HL-60 (cell line): ENCODE results near the gene TP53AIP1.

ENCODE experiments used
- DNase-seq, 2 experiments: peaks; one replicate each; pipeline ENCODE4 v3.0.0-alpha.2; 2010 to 2020; ENCODE audit warnings: low read depth in 1 of 2, low spot score in 1 of 2
- H3K27ac ChIP-seq: fragments of 250-450 bp; sonication (Bioruptor Pico); replicated peaks from 2 replicates; pipeline ENCODE4 v1.5.1; 2020; ENCODE audit warnings: mild to moderate bottlenecking, moderate library complexity
- H3K27me3 ChIP-seq: fragments of 250-450 bp; sonication (Bioruptor Pico); 2 replicates; pipeline ENCODE4 v1.5.1; 2021; ENCODE audit warnings: mild to moderate bottlenecking, moderate library complexity; ENCODE audit not compliant: insufficient read depth, poor library complexity, severe bottlenecking
- H3K4me3 ChIP-seq: replicated peaks from 2 replicates; pipeline ENCODE4 v1.5.1; 2011; ENCODE audit warnings: mild to moderate bottlenecking, control low read depth, low read length; ENCODE audit not compliant: insufficient read depth
- GABPA ChIP-seq: IDR thresholded peaks from 2 replicates; pipeline ENCODE4 v1.6.1; 2012; ENCODE audit warnings: low read depth
- POLR2AphosphoS5 ChIP-seq: IDR thresholded peaks from 2 replicates; pipeline ENCODE4 v1.6.1; 2012; ENCODE audit warnings: low read depth
- SPI1 ChIP-seq: IDR thresholded peaks from 2 replicates; pipeline ENCODE4 v1.6.1; 2012; ENCODE audit warnings: low read depth, mild to moderate bottlenecking, borderline replicate concordance
- TF ChIP-seq, protein P1 (sequence below): IDR thresholded peaks from one replicate; pipeline ENCODE4 v1.5.1; 2011; ENCODE audit warnings: low read length, control low read depth, inconsistent platforms; ENCODE audit not compliant: insufficient read depth
- TF ChIP-seq, protein P2 (sequence below): IDR thresholded peaks from 2 replicates; pipeline ENCODE4 v1.6.1; 2012; ENCODE audit warnings: low read depth; ENCODE audit not compliant: insufficient replicate concordance

TP53AIP1 gene

DNA sequence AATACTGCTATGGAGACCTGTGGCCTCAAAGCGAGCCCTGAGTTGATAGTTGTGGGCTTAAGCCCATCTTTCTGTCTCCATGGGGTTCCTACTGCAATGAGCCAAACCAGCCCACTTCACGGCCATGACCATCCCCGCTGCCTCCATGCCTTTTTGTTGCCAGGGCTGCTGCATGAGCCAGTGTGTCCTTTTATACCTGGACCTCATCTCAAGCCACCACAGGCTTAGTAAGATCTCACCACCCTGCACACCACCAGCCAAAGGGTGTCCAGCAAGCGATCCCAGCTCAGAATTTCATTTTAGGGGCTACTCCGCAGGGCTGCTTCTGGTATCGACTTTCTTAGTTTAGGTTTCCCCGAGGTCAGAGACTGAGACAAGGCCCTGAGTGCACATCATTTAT lies 8.3 kb downstream of the TP53AIP1 start:
- H3K27ac ChIP-seq = no peak overlapping the region

DNA sequence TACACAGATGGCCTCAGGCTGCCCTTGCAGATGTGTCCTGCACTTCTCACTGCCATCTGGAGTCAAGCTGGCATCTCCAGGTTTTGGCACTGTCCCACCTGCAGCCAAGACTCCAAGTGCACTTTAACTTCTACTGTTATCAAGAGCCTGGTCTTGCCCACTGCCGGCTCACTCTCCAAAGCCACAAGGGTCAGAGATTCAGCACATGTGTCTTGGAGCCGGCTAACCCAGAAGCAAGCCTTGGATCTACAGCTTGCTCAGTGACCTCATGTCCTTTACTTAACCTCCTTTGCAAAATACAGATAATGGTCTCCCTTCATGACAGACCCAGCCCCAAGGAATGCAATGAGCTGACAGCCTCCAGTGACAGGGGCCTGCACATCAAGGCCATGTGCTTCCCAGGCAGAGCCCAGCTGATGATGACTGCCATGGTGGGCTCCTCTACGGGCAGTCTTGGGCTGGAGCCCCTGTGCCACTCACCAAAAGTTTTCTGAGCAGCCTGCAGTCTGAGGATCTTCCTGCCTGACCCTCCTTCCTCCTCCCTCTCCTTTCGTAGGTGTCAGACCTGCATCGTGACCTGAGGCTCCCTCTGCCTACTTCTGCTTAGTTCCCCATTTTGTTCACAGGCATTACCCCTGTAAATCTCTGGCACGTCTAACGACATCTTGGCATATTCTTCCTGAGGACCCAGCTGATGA lies 9.0 kb downstream of the TP53AIP1 start:
- DNase-seq = no peak
- TF ChIP-seq, protein P1, sequence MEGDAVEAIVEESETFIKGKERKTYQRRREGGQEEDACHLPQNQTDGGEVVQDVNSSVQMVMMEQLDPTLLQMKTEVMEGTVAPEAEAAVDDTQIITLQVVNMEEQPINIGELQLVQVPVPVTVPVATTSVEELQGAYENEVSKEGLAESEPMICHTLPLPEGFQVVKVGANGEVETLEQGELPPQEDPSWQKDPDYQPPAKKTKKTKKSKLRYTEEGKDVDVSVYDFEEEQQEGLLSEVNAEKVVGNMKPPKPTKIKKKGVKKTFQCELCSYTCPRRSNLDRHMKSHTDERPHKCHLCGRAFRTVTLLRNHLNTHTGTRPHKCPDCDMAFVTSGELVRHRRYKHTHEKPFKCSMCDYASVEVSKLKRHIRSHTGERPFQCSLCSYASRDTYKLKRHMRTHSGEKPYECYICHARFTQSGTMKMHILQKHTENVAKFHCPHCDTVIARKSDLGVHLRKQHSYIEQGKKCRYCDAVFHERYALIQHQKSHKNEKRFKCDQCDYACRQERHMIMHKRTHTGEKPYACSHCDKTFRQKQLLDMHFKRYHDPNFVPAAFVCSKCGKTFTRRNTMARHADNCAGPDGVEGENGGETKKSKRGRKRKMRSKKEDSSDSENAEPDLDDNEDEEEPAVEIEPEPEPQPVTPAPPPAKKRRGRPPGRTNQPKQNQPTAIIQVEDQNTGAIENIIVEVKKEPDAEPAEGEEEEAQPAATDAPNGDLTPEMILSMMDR = no peak
- TF ChIP-seq, protein P2, sequence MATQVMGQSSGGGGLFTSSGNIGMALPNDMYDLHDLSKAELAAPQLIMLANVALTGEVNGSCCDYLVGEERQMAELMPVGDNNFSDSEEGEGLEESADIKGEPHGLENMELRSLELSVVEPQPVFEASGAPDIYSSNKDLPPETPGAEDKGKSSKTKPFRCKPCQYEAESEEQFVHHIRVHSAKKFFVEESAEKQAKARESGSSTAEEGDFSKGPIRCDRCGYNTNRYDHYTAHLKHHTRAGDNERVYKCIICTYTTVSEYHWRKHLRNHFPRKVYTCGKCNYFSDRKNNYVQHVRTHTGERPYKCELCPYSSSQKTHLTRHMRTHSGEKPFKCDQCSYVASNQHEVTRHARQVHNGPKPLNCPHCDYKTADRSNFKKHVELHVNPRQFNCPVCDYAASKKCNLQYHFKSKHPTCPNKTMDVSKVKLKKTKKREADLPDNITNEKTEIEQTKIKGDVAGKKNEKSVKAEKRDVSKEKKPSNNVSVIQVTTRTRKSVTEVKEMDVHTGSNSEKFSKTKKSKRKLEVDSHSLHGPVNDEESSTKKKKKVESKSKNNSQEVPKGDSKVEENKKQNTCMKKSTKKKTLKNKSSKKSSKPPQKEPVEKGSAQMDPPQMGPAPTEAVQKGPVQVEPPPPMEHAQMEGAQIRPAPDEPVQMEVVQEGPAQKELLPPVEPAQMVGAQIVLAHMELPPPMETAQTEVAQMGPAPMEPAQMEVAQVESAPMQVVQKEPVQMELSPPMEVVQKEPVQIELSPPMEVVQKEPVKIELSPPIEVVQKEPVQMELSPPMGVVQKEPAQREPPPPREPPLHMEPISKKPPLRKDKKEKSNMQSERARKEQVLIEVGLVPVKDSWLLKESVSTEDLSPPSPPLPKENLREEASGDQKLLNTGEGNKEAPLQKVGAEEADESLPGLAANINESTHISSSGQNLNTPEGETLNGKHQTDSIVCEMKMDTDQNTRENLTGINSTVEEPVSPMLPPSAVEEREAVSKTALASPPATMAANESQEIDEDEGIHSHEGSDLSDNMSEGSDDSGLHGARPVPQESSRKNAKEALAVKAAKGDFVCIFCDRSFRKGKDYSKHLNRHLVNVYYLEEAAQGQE = no peak
- no peak for TF ChIP-seq GABPA
- TF ChIP-seq POLR2AphosphoS5 = no peak
- no peak for TF ChIP-seq SPI1

More for the DNA sequence above, 8.3 kb downstream of the TP53AIP1 start:
- no peaks in the 10 kb centered on the region for H3K27me3 ChIP-seq
- TF ChIP-seq POLR2AphosphoS5 = no peak
- TF ChIP-seq SPI1 = no peak
- TF ChIP-seq, protein P2 = no peak
- no peak overlapping the region for H3K4me3 ChIP-seq
- no peak for DNase-seq

DNA sequence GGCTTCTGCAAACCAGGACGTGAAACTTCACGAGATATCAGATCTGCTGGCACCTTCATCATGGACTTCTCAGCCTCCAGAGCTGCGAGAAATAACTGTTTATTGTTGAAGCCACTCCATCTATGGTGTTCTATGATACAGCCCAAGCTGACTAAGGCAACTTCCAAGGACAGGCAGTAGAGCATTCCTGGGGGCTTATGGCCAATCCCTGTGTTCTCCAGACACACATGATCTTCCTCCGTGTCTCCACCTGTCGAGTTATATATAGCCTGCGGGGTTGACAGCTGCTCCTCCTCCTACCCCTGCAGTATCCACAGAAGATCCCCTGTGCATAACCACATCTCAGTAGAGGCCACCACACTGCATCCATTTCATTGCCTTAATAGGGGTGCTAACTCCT lies 11.0 kb downstream of the TP53AIP1 start:
- no peak overlapping the region for H3K4me3 ChIP-seq
- TF ChIP-seq, protein P2 = no peak
- H3K27ac ChIP-seq = no peak overlapping the region
- H3K27me3 ChIP-seq = no peaks in the 10 kb centered on the region
- DNase-seq = no peak

More for the DNA sequence above, 9.0 kb downstream of the TP53AIP1 start:
- no peak overlapping the region for H3K27ac ChIP-seq
- H3K4me3 ChIP-seq = no peak overlapping the region
- no peaks in the 10 kb centered on the region for H3K27me3 ChIP-seq

DNA sequence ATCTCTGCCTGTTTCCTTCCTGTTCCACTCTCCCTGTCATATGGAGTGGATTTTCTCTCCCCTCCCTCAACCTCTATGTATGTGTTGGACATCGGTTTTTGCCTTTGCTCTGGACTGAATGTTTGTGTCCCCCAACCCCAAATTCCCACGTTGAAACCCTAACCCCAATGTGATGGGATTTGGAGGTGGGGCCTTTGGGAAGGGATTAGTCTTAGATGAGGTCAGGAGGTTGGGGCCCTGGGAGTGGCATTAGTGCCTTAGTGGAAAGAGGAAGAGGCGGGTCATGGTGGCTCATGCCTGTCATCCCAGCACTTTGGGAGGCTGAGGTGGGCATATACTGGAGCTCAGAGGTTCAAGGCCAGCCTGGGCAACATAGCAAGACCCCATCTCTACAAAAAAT lies 11.6 kb downstream of the TP53AIP1 start:
- H3K27me3 ChIP-seq = no peaks in the 10 kb centered on the region
- H3K4me3 ChIP-seq = no peak overlapping the region
- DNase-seq = no peak
- TF ChIP-seq, protein P2 = no peak
- peak; percentile 18; the same call in 1 of the 2 replicates for TF ChIP-seq SPI1
- H3K27ac ChIP-seq = no peak overlapping the region
